K562 (cell line): ENCODE results near the gene SAPCD1. TPM values are rescaled to one million over a fixed set of nuclear protein-coding genes. Genes with fewer than 3 reads are reported as not detected.

Source experiments
- BHLHE40 ChIP-seq: IDR thresholded peaks from 2 replicates; pipeline ENCODE4 v1.6.1; 2011; ENCODE audit warnings: low read length, improper control_type of control experiment
- BRD4 ChIP-seq: fragments of 200-600 bp; sonication (generic); IDR thresholded peaks from 2 replicates; pipeline ENCODE4 v1.6.1; 2017; ENCODE audit warnings: inconsistent platforms
- FOXA3 ChIP-seq, 2 experiments: fragments of 450-650 bp in 1 of 2; sonication (generic) in 1 of 2; formaldehyde crosslinking; IDR thresholded peaks in 1 of 2; conservative IDR thresholded peaks in 1 of 2; 2 replicates each; pipeline versions ENCODE4 v1.4.0 to v1.8.0; 2020 to 2022; ENCODE audit warnings: mild to moderate bottlenecking in 2 of 2, missing genetic modification reagents in 1 of 2
- FOXK1 ChIP-seq: sonication (generic); formaldehyde crosslinking; IDR thresholded peaks from 2 replicates; pipeline ENCODE4 v1.8.0; 2022; ENCODE audit warnings: missing genetic modification reagents, mild to moderate bottlenecking, borderline replicate concordance
- GABPA ChIP-seq: fragments of 200-800 bp; sonication (Bioruptor generic); conservative IDR thresholded peaks from 2 replicates; pipeline ENCODE4 v1.6.1; 2016; ENCODE audit warnings: low read depth, missing genetic modification characterization, missing compliant biosample characterization
- HOXB6 ChIP-seq: fragments of 250-450 bp; sonication (Bioruptor Pico); IDR thresholded peaks from 2 replicates; pipeline ENCODE4 v1.5.1; 2022; ENCODE audit warnings: mild to moderate bottlenecking, borderline replicate concordance
- KLF1 ChIP-seq: fragments of 450-650 bp; IDR thresholded peaks from 2 replicates; pipeline ENCODE4 v1.6.1; 2016; ENCODE audit warnings: missing genetic modification characterization, missing compliant biosample characterization
- LCOR ChIP-seq: sonication (generic); formaldehyde crosslinking; IDR thresholded peaks from 2 replicates; pipeline ENCODE4 v1.8.0; 2022; ENCODE audit warnings: mild to moderate bottlenecking, missing genetic modification reagents
- NCOR1 ChIP-seq: fragments of 450-650 bp; IDR thresholded peaks from 2 replicates; pipeline ENCODE4 v1.6.1; 2016; ENCODE audit warnings: mild to moderate bottlenecking, moderate library complexity
- POLR2G ChIP-seq: fragments of 200-400 bp; formaldehyde crosslinking; IDR thresholded peaks from 2 replicates; pipeline ENCODE4 v1.6.1; 2017; ENCODE audit warnings: low read depth, mild to moderate bottlenecking, antibody characterized with exemption, low read length, moderate library complexity
- RBFOX2 ChIP-seq: fragments of 200-400 bp; formaldehyde crosslinking; IDR thresholded peaks from 2 replicates; pipeline ENCODE4 v1.6.1; 2017; ENCODE audit warnings: low read depth, mild to moderate bottlenecking, low read length, moderate library complexity
- RBM15 ChIP-seq: fragments of 200-400 bp; formaldehyde crosslinking; IDR thresholded peaks from 2 replicates; pipeline ENCODE4 v1.6.1; 2018; ENCODE audit warnings: mild to moderate bottlenecking, low read length, moderate library complexity; ENCODE audit not compliant: insufficient read depth
- RBM39 ChIP-seq: fragments of 200-400 bp; formaldehyde crosslinking; optimal IDR thresholded peaks from 2 replicates; pipeline ENCODE3; 2018; ENCODE audit warnings: low read depth, low read length
- ZBTB17 ChIP-seq: fragments of 450-650 bp; formaldehyde crosslinking; IDR thresholded peaks from 2 replicates; pipeline ENCODE4 v1.4.0; 2020; ENCODE audit warnings: mild to moderate bottlenecking
- ZNF24 ChIP-seq: fragments of 450-650 bp; IDR thresholded peaks from 2 replicates; pipeline ENCODE4 v1.6.1; 2016
- ZNF431 ChIP-seq: sonication (generic); formaldehyde crosslinking; IDR thresholded peaks from 2 replicates; pipeline ENCODE4 v1.8.0; 2022; ENCODE audit warnings: mild to moderate bottlenecking, missing genetic modification reagents
- polyA plus RNA-seq, 8 experiments: library from polyadenylated mRNA; depleted of rRNA in 4 of 8; stranded (reverse) in 5 of 8; unstranded in 3 of 8; fragments of >200 nt; fragmentation: Nextera tagmentation in 2 of 8; fragmentation: Illumina TruSeq in 1 of 8; extraction: Ambion mirVana in 2 of 8; extraction: Trizol in 1 of 8; gene quantifications; 2 replicates each; pipeline versions ENCODE4 v1.2.1 to v1.2.3, GENCODE V29; 2011 to 2014; ENCODE audit warnings: inconsistent platforms in 1 of 8, missing spikeins in 1 of 8
- total RNA-seq, 7 experiments: library from RNA; depleted of rRNA in 6 of 7; stranded (reverse); fragments of >200 nt in 6 of 7; fragmentation: Illumina TruSeq in 2 of 7; extraction: Trizol in 2 of 7; gene quantifications; 2 replicates each; pipeline versions ENCODE4 v1.2.1 to v1.2.3, GENCODE V29; 2011 to 2021; ENCODE audit warnings: low replicate concordance in 1 of 7
- TF ChIP-seq, protein P1 (sequence below): fragments of 250-450 bp; sonication (Bioruptor Pico); IDR thresholded peaks from 2 replicates; pipeline ENCODE4 v1.4.0; 2020; ENCODE audit warnings: mild to moderate bottlenecking, moderate library complexity, borderline replicate concordance
- TF ChIP-seq, protein P2 (sequence below): sonication (generic); formaldehyde crosslinking; IDR thresholded peaks from 2 replicates; pipeline ENCODE4 v1.8.0; 2022; ENCODE audit warnings: mild to moderate bottlenecking, missing genetic modification reagents, borderline replicate concordance
- TF ChIP-seq, protein P3 (sequence below), 2 experiments: fragments of 450-650 bp; IDR thresholded peaks; 2 replicates each; pipeline ENCODE4 v1.6.1; 2018; ENCODE audit warnings: mild to moderate bottlenecking in 2 of 2, low read depth in 1 of 2; ENCODE audit not compliant: partially characterized antibody in 2 of 2

SAPCD1 gene
- total and polyA plus RNA-seq, 9 of the 15 experiments (the other 6 are each of a cell fraction or from before 2014, with no cell fraction given): 2.6 to 30.2 (median 7.4) TPM

DNA sequence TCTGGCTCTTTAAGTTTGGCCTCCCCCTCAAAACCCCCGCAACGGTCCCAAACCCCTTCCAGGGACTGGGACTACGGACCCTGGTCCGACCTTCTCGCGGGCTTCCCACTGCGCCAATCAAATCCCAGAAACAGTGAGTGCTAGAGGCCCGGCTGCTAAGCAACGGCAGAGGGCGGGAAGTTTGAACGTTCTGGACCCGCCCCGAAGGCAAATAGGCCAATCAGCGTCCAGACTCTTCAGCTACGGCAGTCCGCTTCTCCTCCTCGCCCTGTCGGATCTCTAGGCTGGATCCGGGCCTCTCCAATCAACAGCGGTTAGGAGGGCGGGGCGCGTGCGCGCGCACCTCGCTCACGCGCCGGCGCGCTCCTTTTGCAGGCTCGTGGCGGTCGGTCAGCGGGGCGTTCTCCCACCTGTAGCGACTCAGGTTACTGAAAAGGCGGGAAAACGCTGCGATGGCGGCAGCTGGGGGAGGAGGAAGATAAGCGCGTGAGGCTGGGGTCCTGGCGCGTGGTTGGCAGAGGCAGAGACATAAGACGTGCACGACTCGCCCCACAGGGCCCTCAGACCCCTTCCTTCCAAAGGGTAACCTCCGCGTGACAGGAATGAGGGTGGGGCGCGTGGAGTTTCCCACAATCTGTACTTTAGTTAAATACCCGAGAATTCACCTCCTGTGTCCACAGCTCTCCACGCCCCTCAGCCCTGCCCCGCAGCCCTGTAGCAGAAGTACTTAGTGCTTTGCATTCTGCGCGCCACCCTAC, 22.6 kb upstream of the SAPCD1 start, which contains the start of gene MSH5 (continued):
- TF ChIP-seq, protein P1, sequence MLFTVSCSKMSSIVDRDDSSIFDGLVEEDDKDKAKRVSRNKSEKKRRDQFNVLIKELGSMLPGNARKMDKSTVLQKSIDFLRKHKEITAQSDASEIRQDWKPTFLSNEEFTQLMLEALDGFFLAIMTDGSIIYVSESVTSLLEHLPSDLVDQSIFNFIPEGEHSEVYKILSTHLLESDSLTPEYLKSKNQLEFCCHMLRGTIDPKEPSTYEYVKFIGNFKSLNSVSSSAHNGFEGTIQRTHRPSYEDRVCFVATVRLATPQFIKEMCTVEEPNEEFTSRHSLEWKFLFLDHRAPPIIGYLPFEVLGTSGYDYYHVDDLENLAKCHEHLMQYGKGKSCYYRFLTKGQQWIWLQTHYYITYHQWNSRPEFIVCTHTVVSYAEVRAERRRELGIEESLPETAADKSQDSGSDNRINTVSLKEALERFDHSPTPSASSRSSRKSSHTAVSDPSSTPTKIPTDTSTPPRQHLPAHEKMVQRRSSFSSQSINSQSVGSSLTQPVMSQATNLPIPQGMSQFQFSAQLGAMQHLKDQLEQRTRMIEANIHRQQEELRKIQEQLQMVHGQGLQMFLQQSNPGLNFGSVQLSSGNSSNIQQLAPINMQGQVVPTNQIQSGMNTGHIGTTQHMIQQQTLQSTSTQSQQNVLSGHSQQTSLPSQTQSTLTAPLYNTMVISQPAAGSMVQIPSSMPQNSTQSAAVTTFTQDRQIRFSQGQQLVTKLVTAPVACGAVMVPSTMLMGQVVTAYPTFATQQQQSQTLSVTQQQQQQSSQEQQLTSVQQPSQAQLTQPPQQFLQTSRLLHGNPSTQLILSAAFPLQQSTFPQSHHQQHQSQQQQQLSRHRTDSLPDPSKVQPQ (CRISPR knock-in tag): peak; percentile 72; the same call in 1 of the 2 replicates
- peak; percentile 98 for TF ChIP-seq RBFOX2
- peak; percentile 99 for TF ChIP-seq FOXK1 (CRISPR knock-in tag)
- no peak for TF ChIP-seq RBM15
- no peak for TF ChIP-seq LCOR (CRISPR knock-in tag)
- peak; percentile 69; the same call in 1 of the 2 replicates for TF ChIP-seq HOXB6
- TF ChIP-seq ZBTB17 (CRISPR knock-in tag): peak; percentile 72
- no peak for TF ChIP-seq NCOR1
- TF ChIP-seq BRD4: peak; percentile 91
- peak in 1 of 2 experiments; percentile 95; a peak in 2 of 4 replicates for TF ChIP-seq FOXA3 (CRISPR knock-in tag; conservative IDR thresholded peaks at IDR 0.05 in 1 of 2, IDR thresholded peaks at IDR 0.05 in 1 of 2)
- peak; percentile 98 for TF ChIP-seq KLF1 (tag)
- TF ChIP-seq GABPA (tag): no peak
- TF ChIP-seq ZNF24: no peak
- peak; percentile 97 for TF ChIP-seq POLR2G
- TF ChIP-seq BHLHE40: peak; percentile 98
- TF ChIP-seq, protein P2, sequence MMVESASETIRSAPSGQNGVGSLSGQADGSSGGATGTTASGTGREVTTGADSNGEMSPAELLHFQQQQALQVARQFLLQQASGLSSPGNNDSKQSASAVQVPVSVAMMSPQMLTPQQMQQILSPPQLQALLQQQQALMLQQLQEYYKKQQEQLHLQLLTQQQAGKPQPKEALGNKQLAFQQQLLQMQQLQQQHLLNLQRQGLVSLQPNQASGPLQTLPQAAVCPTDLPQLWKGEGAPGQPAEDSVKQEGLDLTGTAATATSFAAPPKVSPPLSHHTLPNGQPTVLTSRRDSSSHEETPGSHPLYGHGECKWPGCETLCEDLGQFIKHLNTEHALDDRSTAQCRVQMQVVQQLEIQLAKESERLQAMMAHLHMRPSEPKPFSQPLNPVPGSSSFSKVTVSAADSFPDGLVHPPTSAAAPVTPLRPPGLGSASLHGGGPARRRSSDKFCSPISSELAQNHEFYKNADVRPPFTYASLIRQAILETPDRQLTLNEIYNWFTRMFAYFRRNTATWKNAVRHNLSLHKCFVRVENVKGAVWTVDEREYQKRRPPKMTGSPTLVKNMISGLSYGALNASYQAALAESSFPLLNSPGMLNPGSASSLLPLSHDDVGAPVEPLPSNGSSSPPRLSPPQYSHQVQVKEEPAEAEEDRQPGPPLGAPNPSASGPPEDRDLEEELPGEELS (CRISPR knock-in tag): peak; percentile 98; the same call in 1 of the 2 replicates
- TF ChIP-seq ZNF431 (CRISPR knock-in tag): no peak
- TF ChIP-seq, protein P3, sequence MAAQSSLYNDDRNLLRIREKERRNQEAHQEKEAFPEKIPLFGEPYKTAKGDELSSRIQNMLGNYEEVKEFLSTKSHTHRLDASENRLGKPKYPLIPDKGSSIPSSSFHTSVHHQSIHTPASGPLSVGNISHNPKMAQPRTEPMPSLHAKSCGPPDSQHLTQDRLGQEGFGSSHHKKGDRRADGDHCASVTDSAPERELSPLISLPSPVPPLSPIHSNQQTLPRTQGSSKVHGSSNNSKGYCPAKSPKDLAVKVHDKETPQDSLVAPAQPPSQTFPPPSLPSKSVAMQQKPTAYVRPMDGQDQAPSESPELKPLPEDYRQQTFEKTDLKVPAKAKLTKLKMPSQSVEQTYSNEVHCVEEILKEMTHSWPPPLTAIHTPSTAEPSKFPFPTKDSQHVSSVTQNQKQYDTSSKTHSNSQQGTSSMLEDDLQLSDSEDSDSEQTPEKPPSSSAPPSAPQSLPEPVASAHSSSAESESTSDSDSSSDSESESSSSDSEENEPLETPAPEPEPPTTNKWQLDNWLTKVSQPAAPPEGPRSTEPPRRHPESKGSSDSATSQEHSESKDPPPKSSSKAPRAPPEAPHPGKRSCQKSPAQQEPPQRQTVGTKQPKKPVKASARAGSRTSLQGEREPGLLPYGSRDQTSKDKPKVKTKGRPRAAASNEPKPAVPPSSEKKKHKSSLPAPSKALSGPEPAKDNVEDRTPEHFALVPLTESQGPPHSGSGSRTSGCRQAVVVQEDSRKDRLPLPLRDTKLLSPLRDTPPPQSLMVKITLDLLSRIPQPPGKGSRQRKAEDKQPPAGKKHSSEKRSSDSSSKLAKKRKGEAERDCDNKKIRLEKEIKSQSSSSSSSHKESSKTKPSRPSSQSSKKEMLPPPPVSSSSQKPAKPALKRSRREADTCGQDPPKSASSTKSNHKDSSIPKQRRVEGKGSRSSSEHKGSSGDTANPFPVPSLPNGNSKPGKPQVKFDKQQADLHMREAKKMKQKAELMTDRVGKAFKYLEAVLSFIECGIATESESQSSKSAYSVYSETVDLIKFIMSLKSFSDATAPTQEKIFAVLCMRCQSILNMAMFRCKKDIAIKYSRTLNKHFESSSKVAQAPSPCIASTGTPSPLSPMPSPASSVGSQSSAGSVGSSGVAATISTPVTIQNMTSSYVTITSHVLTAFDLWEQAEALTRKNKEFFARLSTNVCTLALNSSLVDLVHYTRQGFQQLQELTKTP (IDR thresholded peaks at IDR 0.05; ENCODE audit: low read depth in 1 of 2, partially characterized antibody in 2 of 2): peak in 1 of 2 experiments; percentile 58
- TF ChIP-seq RBM39: peak; percentile 93
